Stimulated activated CD4-positive, alpha-beta T cell treated with anti-CD3 and anti-CD28 coated beads, Interleukin-12 subunit alpha, Interleukin-12 subunit beta, amount 100 ng/mL, for 48 hours (primary cell): ENCODE results near the gene RAC2.

Experiments used
- DNase-seq, 3 donors: peaks; one replicate each; pipeline ENCODE4 v3.0.0-alpha.2; 2020; ENCODE audit warnings: low read depth in 2 of 3, low spot score in 1 of 3

The RAC2 gene

GRCh38 chr22:37222440-37222971, 21.6 kb downstream of the RAC2 start:
- DNase-seq: no peak

- no peak for DNase-seq
Observed at GRCh38 chr22:37221424-37222333, 22.4 kb downstream of the RAC2 start.

- DNase-seq: no peak
Observed at GRCh38 chr22:37220543-37220981, 23.5 kb downstream of the RAC2 start.

GRCh38 chr22:37219533-37219932, 24.5 kb downstream of the RAC2 start:
- DNase-seq: no peak

GRCh38 chr22:37218771-37219411, 25.2 kb downstream of the RAC2 start:
- peak in 2 of 3 donors; percentile 62 for DNase-seq

GRCh38 chr22:37218399-37218770, 25.7 kb downstream of the RAC2 start:
- DNase-seq: no peak

GRCh38 chr22:37215890-37216289, 28.2 kb downstream of the RAC2 start:
- no peak for DNase-seq

- DNase-seq: no peak
Observed at GRCh38 chr22:37214731-37215030, 29.4 kb downstream of the RAC2 start.

GRCh38 chr22:37213941-37214730, 29.9 kb downstream of the RAC2 start:
- no peak for DNase-seq

- no peak for DNase-seq
Observed at GRCh38 chr22:37213218-37213855, 30.7 kb downstream of the RAC2 start.

GRCh38 chr22:37212174-37212906, 31.7 kb downstream of the RAC2 start, which contains the start of gene SSTR3:
Gene SSTR3 (minus strand): TSS chr22:37212477. CDS start chr22:37207803, 4,674 bp downstream.
- DNase-seq: no peak

GRCh38 chr22:37211866-37212173, 32.2 kb downstream of the RAC2 start:
- DNase-seq: no peak

GRCh38 chr22:37211075-37211865, 32.8 kb downstream of the RAC2 start:
- no peak for DNase-seq

GRCh38 chr22:37210041-37210803, 33.8 kb downstream of the RAC2 start:
- no peak for DNase-seq

GRCh38 chr22:37209140-37209845, 34.8 kb downstream of the RAC2 start:
- DNase-seq: no peak

- no peak for DNase-seq
Observed at GRCh38 chr22:37208401-37209139, 35.5 kb downstream of the RAC2 start.

GRCh38 chr22:37207981-37208380, 36.1 kb downstream of the RAC2 start:
- no peak for DNase-seq
